DMS 273 (cell line): Measurements from ENCODE around the gene MAS1.

Source experiments
- DNase-seq: peaks from one replicate; lab custom pipeline; 2025; ENCODE audit not compliant: unreplicated experiment; lab: John Stamatoyannopoulos, UW

MAS1 gene

GRCh38 chr6:159879856-159880255, 10.9 kb upstream of the MAS1 start:
- DNase-seq: peak; percentile 27

- peak; percentile 87 for DNase-seq
Measured at GRCh38 chr6:159880412-159880975, 10.3 kb upstream of the MAS1 start.

GRCh38 chr6:159884720-159885119, 6.1 kb upstream of the MAS1 start:
- no peak for DNase-seq

GRCh38 chr6:159886270-159886669, 4.5 kb upstream of the MAS1 start:
- no peak for DNase-seq

- DNase-seq: no peak
Measured at GRCh38 chr6:159887146-159887545, 3.6 kb upstream of the MAS1 start.

GRCh38 chr6:159887761-159888160, 3.0 kb upstream of the MAS1 start:
- no peak for DNase-seq

GRCh38 chr6:159890201-159890600, 587 bp upstream of the MAS1 start:
- no peak for DNase-seq

- DNase-seq: peak; percentile 91
Measured at GRCh38 chr6:159892053-159892452, 1.3 kb downstream of the MAS1 start.

- DNase-seq: no peak
Measured at GRCh38 chr6:159893064-159893463, 2.3 kb downstream of the MAS1 start.

- no peak for DNase-seq
Measured at GRCh38 chr6:159894991-159895390, 4.2 kb downstream of the MAS1 start.

GRCh38 chr6:159897603-159898002, 6.8 kb downstream of the MAS1 start:
- DNase-seq: no peak

GRCh38 chr6:159898519-159898918, 7.7 kb downstream of the MAS1 start:
- DNase-seq: no peak

- DNase-seq: no peak
Measured at GRCh38 chr6:159899994-159900745, 9.4 kb downstream of the MAS1 start.

GRCh38 chr6:159902620-159903019, 11.8 kb downstream of the MAS1 start:
- no peak for DNase-seq

GRCh38 chr6:159904497-159904911, 13.7 kb downstream of the MAS1 start:
- DNase-seq: no peak

- DNase-seq: no peak
Measured at GRCh38 chr6:159906400-159906799, 15.6 kb downstream of the MAS1 start.

GRCh38 chr6:159908535-159908934, 17.7 kb downstream of the MAS1 start:
- DNase-seq: no peak

- DNase-seq: no peak
Measured at GRCh38 chr6:159908979-159909378, 18.2 kb downstream of the MAS1 start.

GRCh38 chr6:159910342-159910741, 19.6 kb downstream of the MAS1 start:
- no peak for DNase-seq

- DNase-seq: no peak
Measured at GRCh38 chr6:159913375-159913774, 22.6 kb downstream of the MAS1 start.

- no peak for DNase-seq
Measured at GRCh38 chr6:159913862-159914564, 23.2 kb downstream of the MAS1 start.

GRCh38 chr6:159914565-159914923, 23.8 kb downstream of the MAS1 start:
- no peak for DNase-seq
